ENCODE measurements around the gene AFDN. TPM values are rescaled to one million over a fixed set of nuclear protein-coding genes. Genes with fewer than 3 reads are reported as not detected.

Gene AFDN
- total RNA-seq, 1 donor from 2014 or later = 60.7 TPM

GRCh38 chr6:167917551-167918154 lies 90.9 kb downstream of the AFDN start:
- DNase-seq (ENCODE audit: low spot score) = no peak

- no peak for DNase-seq (ENCODE audit: low spot score)
Measured at GRCh38 chr6:167918548-167919278, 92.0 kb downstream of the AFDN start.

- DNase-seq (ENCODE audit: low spot score) = no peak
Measured at GRCh38 chr6:167919349-167919748, 92.6 kb downstream of the AFDN start.

- DNase-seq (ENCODE audit: low spot score) = no peak
Measured at GRCh38 chr6:167920165-167920564, 93.5 kb downstream of the AFDN start.

GRCh38 chr6:167921831-167922230 lies 95.1 kb downstream of the AFDN start:
- DNase-seq (ENCODE audit: low spot score) = no peak

DNA sequence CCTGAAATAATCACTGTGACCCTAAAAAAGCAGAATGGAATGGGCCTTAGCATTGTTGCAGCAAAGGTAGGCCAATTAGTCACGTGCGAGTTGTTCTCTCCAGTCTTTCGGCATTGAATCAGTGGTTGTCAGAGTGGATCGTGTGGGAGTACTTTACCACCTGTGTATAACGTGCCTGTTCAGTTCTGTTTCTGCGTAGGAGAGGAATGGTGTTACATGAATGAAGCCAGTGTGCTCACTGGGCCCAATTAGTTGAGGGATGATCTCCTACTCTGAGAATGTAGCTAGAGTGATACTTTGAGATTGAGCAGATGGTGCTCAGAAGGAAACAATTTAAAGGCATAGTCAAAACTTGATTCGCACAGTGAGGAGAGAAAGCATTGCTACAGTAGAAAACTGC lies 98.3 kb downstream of the AFDN start:
- DNase-seq (ENCODE audit: low spot score) = no peak

DNA sequence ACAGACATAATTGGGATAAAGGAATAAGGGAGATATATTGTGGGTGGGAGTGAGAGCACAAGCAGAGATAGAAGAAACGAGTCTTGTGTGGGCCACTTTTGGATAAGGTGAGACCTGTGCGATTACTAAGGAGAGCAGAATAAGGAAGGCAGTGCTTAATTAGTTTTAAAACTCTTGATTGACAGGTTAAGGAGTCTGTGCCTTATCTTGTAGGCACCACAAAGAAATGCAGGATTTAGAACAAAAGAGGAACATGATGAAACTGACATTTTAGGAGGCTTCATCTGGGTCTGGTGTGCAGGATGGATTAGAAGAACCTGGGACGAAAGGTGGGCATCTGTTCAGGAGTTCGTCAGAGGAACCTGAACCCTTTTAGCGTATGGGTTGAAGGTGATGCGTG lies 100.5 kb downstream of the AFDN start:
- no peak for DNase-seq (ENCODE audit: low spot score)

DNA sequence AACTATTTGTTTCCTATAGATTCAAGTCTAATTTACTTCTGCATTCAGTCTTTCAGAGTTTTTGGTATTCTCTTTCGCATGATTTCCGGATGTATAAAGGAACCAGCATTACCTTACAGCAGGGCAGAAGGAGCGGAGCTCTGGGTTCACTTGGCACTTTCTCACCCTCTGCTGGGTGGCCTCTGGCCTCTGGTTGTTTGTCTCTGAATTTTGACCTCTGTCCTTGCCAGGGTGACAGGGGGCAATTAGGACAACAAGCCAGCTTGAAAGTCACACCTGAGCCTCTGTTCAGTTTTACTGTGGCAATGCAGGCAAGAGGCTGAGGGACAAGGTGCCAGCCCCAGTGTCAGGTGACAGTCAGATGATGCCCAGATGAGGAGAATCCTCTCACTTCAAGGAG lies 101.4 kb downstream of the AFDN start:
- no peak for DNase-seq (ENCODE audit: low spot score)

GRCh38 chr6:167930295-167930694 lies 103.6 kb downstream of the AFDN start:
- no peak for DNase-seq (ENCODE audit: low spot score)

DNA sequence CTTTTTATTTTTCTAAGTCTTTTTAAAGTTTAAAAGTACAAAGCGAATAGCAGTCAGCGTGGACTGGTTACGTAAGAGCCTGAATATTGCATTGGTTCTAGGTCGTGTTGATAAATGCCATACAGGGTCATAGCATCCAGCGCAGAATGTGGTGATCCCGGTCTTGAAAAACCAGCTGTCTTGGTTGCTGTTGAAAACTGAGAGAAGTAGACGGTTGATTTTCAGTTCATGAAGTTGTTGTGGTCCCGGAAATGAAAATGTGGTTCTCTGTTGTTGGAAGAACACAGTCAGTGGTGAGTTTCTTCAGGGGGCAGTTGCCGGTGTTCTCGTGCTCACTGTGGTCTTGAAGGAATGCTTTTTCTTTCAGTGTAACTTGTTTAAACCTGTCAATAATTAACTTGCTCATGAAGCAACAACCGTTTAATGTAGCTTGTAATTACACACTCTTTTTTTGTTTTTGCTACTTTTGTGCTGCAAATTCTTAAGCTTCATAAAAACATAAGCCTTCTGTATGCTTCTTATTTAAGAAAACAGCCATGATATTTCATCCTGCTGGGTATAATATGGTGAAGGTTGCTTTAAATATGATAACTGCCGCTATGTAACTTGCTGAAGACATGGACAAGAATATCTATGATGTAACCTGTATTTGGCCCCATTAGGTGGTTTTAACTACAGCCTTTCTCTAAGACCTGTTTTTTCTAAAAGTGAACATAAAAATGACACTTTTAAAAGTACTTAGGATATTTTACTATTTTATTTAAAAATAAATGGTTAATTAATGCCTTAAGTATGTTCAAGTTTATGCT lies 106.0 kb downstream of the AFDN start:
- peak; percentile 22 for DNase-seq (ENCODE audit: low spot score)

DNA sequence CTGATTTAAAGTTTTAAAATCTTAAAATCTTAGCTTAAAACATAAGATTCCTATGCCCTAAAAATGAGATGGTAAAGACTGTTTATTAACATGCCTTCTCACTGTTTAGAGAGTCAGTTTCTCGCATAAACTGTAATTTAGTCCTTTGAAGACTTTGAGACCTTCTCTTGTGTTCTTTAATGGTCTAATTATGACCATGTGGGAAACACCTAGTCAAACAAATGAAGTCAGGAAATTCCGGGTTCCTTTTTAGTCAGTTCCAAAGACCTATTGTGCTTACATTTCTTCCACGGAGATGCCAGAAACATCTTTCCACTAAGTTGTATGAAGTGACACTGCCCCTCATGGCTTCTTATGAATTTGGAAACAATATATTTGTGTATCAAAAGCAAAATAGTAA lies 106.6 kb downstream of the AFDN start:
- no peak for DNase-seq (ENCODE audit: low spot score)

GRCh38 chr6:167933847-167934246 lies 107.1 kb downstream of the AFDN start:
- no peak for DNase-seq (ENCODE audit: low spot score)

- peak; percentile 62 for DNase-seq (ENCODE audit: low spot score)
Measured at GRCh38 chr6:167934426-167934864, 107.7 kb downstream of the AFDN start.

GRCh38 chr6:167936051-167936450 lies 109.3 kb downstream of the AFDN start:
- DNase-seq (ENCODE audit: low spot score) = no peak

DNA sequence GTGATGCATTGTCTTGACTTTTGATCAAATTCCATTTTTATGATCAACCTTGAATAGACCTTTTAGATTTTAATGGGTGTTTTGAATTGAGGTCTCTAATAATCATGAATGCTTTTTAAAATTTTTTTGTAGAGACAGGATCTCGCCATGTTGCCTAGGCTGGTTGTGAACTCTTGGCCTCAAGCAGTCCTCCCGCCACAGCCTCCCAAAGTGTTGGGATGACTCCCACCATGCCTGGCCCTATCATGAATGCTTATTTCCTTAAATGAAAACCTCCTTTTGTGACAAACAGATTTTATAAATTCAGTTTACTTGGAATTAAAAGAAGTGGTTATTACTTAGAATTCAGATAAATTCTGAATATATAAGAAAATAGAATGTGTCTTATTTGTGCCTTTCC lies 110.6 kb downstream of the AFDN start:
- DNase-seq (ENCODE audit: low spot score) = no peak

GRCh38 chr6:167937948-167938911 lies 111.5 kb downstream of the AFDN start:
- peak; percentile 11 for DNase-seq (ENCODE audit: low spot score)

GRCh38 chr6:167941822-167942221 lies 115.1 kb downstream of the AFDN start:
- DNase-seq (ENCODE audit: low spot score) = no peak

DNA sequence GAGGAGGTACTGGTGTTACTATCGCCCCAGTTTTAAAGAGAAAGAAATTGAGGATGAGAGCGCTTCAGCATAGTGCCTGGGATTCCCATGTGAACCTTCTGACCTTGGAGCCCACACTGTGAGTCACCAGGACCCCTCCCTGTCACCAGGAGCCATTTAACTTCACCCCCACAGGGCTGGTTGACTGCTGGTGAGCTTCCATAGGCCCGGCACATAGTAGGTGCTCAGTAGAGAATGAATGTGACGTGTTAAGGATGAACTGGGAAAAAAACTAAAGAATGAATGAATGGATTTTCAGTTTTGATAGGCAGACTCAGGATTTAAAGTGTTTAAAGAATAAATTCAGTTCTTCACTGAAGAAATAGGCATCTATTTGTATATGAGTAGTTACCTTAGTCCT lies 117.4 kb downstream of the AFDN start:
- DNase-seq (ENCODE audit: low spot score) = no peak

DNA sequence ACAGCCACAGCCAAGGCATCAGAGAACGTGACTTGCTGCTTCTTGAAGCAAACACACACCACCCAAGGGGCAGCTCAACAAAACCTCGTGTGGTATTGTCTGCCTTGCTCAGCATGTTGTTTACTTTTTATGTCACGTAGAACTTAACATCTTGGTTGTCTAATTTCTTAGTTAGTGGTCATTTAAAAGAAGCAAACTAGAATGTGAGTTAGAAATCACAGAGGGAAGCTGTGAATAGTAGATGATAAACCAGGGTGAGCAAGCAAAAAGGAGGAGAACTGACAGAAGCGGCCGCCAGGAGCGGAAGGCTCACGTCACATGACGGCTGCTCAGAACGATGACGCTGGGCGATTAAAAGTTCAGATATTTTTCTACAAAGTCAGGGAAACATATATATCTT lies 119.3 kb downstream of the AFDN start:
- no peak for DNase-seq (ENCODE audit: low spot score)

DNA sequence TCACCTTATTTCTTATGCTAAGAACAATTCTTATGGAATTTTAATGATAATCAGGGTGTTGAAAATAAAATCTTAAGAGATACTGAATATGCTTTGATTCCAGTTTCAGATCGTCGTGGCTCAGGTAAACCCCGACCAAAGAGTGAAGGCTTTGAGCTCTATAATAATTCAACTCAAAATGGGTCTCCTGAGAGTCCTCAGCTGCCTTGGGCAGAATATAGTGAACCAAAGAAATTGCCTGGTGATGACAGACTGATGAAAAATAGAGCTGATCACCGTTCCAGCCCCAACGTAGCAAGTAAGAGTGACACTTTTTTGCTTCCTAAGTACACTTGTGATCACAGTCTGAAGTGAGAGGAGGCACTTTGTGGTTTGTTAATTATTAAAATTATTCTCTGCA lies 119.9 kb downstream of the AFDN start:
- no peak for DNase-seq (ENCODE audit: low spot score)

DNA sequence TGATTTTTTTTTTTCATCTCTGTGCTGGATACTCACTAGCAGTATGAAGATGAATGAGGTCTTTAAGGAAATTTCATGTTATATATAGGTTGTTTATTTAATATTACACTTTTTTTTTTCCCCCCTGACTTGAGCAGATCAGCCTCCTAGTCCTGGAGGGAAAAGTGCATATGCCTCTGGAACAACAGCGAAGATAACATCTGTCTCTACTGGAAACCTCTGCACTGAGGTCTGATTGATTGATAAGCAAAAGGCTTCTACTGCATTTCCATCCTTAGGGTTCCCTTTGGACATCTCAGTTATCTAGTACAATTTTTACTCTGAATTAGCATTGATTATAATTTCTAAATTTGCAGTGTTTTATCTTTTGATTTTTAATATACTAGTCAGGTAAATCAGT lies 121.0 kb downstream of the AFDN start:
- DNase-seq (ENCODE audit: low spot score) = no peak
